AG04450 (cell line): ENCODE data around the gene SCAF4. TPM values are rescaled to one million over a fixed set of nuclear protein-coding genes. Genes with fewer than 3 reads are reported as not detected.

Experiments used
- CTCF ChIA-PET: fragments of 300-600, 350-600 bp; formaldehyde crosslinking; extraction: SDS; loops from one replicate; lab custom pipeline; 2022; ENCODE audit warnings: antibody characterized with exemption, inconsistent platforms; lab: Charles Lee
- POLR2A ChIA-PET: fragments of 350-600 bp; formaldehyde crosslinking; extraction: SDS; loops from one replicate; lab custom pipeline; 2021; ENCODE audit warnings: antibody characterized with exemption, inconsistent platforms; lab: Yijun Ruan, JAX
- DNase-seq: peaks from one replicate; pipeline ENCODE4 v3.0.0-alpha.2; 2011; ENCODE audit warnings: low read depth, low spot score
- H3K27ac ChIP-seq: one replicate; pipeline ENCODE4 v1.5.1; 2012; ENCODE audit warnings: low read depth, low read length, control low read depth
- H3K27me3 ChIP-seq: one replicate; pipeline ENCODE4 v1.6.0; 2012; ENCODE audit warnings: low read length; ENCODE audit not compliant: control insufficient read depth, insufficient read depth
- H3K4me3 ChIP-seq: 2 replicates; pipeline ENCODE4 v1.5.1; 2011; ENCODE audit warnings: mild to moderate bottlenecking, low read depth, low read length, control low read depth
- H3K9me3 ChIP-seq: 2 replicates; pipeline ENCODE4 v1.5.1; 2012; ENCODE audit warnings: low read length; ENCODE audit not compliant: control insufficient read depth, insufficient read depth
- polyA plus RNA-seq: library from polyadenylated mRNA; depleted of rRNA; stranded (reverse); fragments of >200 nt; gene quantifications from 2 replicates; pipeline ENCODE4 v1.2.3, GENCODE V29; 2011
- TF ChIP-seq, protein P1 (sequence below): IDR thresholded peaks from 2 replicates; pipeline ENCODE4 v1.5.1; 2011; ENCODE audit warnings: low read depth, low read length, control low read depth, inconsistent platforms

SCAF4 gene
- polyA plus RNA-seq, 1 experiment, result 6.3 TPM

DNA sequence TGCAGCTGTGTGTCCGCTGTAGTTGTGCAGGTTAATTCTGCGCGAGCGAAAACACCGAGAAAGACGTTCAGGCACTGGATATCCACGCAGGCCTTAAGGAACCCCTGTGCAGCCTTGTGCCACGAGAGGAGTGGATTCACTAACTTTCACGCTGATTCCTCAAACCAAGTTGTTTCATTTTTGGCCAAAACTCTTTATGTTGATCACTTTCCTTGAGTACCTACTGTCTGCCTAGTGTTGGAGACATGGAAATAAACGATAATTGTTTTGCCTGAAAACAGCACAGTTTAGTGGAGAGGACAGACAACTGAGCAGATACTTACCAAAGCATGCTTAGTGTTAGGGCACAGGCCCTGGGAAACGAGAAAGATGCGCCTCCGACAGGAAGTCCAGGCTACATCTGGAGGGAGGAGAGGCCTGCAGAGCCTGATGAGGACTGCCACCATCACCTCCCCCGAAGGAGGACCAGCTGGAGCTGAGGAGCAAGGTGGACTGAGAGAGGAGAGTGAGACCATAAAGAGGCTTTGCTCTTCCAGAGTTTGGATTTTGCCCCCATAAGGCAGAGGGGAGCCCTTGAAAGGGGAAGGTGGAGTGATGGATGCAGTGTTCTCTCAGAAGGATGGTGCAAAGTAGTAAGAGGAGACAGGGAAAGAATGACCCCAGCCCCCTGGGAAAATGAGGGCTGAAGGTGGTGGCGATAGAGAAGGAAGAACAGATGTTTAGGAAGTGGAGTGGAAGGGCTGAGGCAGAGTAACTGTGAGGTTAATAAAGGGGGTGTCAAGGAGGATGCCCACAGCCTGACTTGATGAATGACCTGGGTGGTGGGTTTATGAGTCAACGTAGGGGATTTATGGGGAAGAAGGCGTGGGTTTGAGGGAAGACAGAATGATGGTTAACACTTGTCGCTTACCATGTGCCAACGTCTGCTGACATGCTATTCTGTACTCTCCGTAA, 956 bp upstream of the SCAF4 start:
- no peaks in the 10 kb centered on the region for H3K27me3 ChIP-seq
- POLR2A ChIA-PET, result interaction anchor here (0.6 to 0.8 kb wide), 2 partner anchors 22 to 44 kb away, joined by 3 read pairs; no protein-coding TSS in a partner anchor
- TF ChIP-seq, protein P1, sequence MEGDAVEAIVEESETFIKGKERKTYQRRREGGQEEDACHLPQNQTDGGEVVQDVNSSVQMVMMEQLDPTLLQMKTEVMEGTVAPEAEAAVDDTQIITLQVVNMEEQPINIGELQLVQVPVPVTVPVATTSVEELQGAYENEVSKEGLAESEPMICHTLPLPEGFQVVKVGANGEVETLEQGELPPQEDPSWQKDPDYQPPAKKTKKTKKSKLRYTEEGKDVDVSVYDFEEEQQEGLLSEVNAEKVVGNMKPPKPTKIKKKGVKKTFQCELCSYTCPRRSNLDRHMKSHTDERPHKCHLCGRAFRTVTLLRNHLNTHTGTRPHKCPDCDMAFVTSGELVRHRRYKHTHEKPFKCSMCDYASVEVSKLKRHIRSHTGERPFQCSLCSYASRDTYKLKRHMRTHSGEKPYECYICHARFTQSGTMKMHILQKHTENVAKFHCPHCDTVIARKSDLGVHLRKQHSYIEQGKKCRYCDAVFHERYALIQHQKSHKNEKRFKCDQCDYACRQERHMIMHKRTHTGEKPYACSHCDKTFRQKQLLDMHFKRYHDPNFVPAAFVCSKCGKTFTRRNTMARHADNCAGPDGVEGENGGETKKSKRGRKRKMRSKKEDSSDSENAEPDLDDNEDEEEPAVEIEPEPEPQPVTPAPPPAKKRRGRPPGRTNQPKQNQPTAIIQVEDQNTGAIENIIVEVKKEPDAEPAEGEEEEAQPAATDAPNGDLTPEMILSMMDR, result no peak
- H3K9me3 ChIP-seq, result no peaks in the 10 kb centered on the region; the same call in 1 of the 2 replicates
- peak overlapping the region; percentile 75 for H3K27ac ChIP-seq
- no peak for DNase-seq
- H3K4me3 ChIP-seq, result peak overlapping the region; percentile 65
- CTCF ChIA-PET, result interaction anchor here (0.6 to 1.4 kb wide), 3 partner anchors 11 to 580 kb away, joined by 3 read pairs; no protein-coding TSS in a partner anchor

DNA sequence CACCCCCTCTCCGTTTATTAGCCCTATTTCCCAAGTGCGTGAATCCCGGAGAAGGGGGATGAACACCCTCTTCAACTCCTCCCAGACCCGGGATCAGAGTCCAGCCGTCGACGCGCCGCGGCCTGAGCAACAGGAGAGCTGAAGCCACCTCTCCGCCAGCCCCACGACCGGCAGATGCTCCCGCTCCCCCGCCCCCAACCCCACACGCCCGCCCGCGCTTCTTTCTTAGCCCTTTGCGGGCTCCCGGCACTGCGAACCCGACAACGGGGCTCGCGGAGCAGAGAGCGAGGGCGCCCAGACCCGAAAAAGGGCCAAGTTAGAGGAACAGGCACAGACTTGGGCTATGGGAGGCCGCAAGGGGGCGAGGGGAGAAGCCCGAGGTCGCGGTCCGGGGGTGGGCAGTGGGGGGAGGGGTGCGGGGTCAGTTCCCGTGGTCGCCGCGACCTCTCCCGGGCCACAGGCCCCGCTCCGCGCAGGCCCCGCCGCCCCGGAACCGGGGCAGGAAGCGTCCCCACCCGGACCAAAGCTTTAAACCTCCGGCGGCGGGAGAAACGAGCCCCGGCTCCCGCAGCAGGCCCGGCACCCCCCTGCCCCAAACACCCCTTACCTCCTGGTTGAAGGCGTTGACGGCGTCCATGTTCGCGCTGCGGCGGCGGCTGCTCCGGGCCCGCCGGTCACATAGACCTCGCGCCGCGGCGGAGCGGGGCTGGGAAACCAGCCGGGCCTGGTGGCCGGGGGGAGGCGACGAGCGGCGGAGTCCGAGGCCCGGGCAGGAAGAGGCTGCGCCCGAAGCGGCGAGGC, 662 bp downstream of the SCAF4 start:
- no peaks in the 10 kb centered on the region; the same call in 1 of the 2 replicates for H3K9me3 ChIP-seq
- no peaks in the 10 kb centered on the region for H3K27me3 ChIP-seq
- TF ChIP-seq, protein P1, result no peak; the same call in 1 of the 2 replicates
- DNase-seq, result no peak
- peak overlapping the region; percentile 75 for H3K4me3 ChIP-seq
- ChIA-PET CTCF (no interaction called here), POLR2A (no interaction called here)
- H3K27ac ChIP-seq, result peak overlapping the region; percentile 76

DNA sequence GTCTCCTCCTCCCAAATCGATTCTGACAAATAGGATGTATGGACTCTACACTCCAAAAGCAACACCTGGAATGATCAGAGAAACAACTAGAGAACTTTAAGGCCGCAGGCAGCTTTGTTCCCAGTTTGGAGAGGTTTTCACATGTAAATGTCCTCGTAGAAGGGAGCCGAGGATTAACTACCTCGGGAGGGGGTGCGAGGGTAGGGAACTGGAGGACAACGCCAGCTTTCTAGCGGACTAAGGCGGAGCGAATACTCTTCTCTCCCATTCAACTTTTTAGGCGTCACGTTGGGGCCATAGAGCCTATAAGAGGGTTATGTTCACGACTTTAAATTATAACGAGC, 1.2 kb downstream of the SCAF4 start:
- DNase-seq, result no peak
- Histone ChIP-seq H3K27me3 (no peaks in the 10 kb centered on the region), H3K9me3 (no peaks in the 10 kb centered on the region; the same call in 1 of the 2 replicates), H3K27ac (no peak overlapping the region), H3K4me3 (peak overlapping the region; percentile 75)
- TF ChIP-seq, protein P1, result no peak
- ChIA-PET CTCF (no interaction called here), POLR2A (no interaction called here)

DNA sequence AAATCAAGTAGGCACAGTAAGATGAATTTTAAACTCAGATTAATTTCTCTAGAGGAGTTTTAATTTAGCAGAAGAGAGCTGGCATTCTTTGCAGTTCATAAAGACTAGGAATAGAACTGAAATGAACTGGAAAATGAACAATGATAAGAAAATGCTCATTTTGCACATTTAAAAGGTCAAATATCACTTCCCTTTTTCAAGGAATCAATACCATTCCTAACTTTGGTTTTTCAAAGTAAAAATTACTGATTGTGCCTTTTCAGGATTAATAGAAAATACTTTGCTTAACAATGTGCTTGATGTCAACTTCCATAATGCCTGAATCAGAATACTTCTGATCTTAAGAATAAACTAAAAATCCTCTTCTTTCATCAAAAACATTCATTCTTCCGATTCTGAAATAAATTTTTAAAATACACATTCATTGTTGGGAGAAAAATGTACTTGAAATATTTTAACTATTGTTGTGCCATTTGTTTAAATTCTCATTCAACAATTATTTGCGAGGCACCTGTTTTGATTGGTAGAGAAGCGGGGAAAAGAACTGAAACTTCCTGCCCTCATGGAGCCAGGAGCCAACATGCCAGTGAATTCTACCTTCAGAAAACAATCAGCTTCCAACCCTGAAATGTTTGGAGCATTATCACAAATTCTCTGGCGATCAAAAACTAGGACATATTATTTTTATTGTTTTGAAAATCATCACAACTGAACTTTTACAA, 2.1 kb downstream of the SCAF4 start:
- no peak for DNase-seq
- TF ChIP-seq, protein P1, result no peak
- Histone ChIP-seq H3K9me3 (no peaks in the 10 kb centered on the region; the same call in 1 of the 2 replicates), H3K27ac (no peak overlapping the region), H3K27me3 (no peaks in the 10 kb centered on the region), H3K4me3 (peak overlapping the region; percentile 75)
- POLR2A ChIA-PET, result no interaction called here
- CTCF ChIA-PET, result no interaction called here
